Stimulated activated naive CD4-positive, alpha-beta T cell (primary cell): ENCODE measurements around the gene SLFN12L.
"Not testable (repeated sequence)": the region's sequence is repeated elsewhere in the genome, so short reads cannot be mapped to it uniquely, and the experiment has no call there.

Experiments
- DNase-seq, 6 experiments: peaks; one replicate each; lab custom pipeline; 2025; lab: John Stamatoyannopoulos, UW

SLFN12L gene

GRCh38 chr17:35496451-35497290 lies 40.8 kb downstream of the SLFN12L start:
- peak in 1 of 6 experiments; percentile 9 for DNase-seq

GRCh38 chr17:35493040-35493439 lies 44.4 kb downstream of the SLFN12L start:
- no peak for DNase-seq

- no peak for DNase-seq
Observed at GRCh38 chr17:35491417-35491816, 46.1 kb downstream of the SLFN12L start.

GRCh38 chr17:35489944-35490343 lies 47.5 kb downstream of the SLFN12L start:
- DNase-seq = no peak

- no peak for DNase-seq
Observed at GRCh38 chr17:35488991-35489390, 48.5 kb downstream of the SLFN12L start.

- peak; percentile 46 to 75 (median 61) for DNase-seq
Observed at GRCh38 chr17:35486920-35487732, 50.4 kb downstream of the SLFN12L start.

GRCh38 chr17:35479271-35479670 lies 58.2 kb downstream of the SLFN12L start:
- DNase-seq = no peak

- no peak for DNase-seq
Observed at GRCh38 chr17:35477248-35477647, 60.2 kb downstream of the SLFN12L start.

- DNase-seq = no peak
Observed at GRCh38 chr17:35476283-35476820, 61.1 kb downstream of the SLFN12L start.

- no peak for DNase-seq
Observed at GRCh38 chr17:35468475-35468874, 69.0 kb downstream of the SLFN12L start.

GRCh38 chr17:35467824-35468223 lies 69.7 kb downstream of the SLFN12L start:
- DNase-seq = peak in 2 of 6 experiments; percentile 10 to 14

- DNase-seq = peak; percentile 15 to 67 (median 48)
Observed at GRCh38 chr17:35460354-35460851, 77.1 kb downstream of the SLFN12L start.

GRCh38 chr17:35454035-35454434 lies 83.4 kb downstream of the SLFN12L start:
- not testable (repeated sequence) for DNase-seq

GRCh38 chr17:35453171-35453570 lies 84.3 kb downstream of the SLFN12L start:
- DNase-seq = no peak

- DNase-seq = no peak
Observed at GRCh38 chr17:35449371-35449931, 88.0 kb downstream of the SLFN12L start.

- no peak for DNase-seq
Observed at GRCh38 chr17:35448899-35449227, 88.6 kb downstream of the SLFN12L start.

GRCh38 chr17:35448214-35448898 lies 89.1 kb downstream of the SLFN12L start, which contains the start of gene SLFN13:
TSS of gene SLFN13 (minus strand) at chr17:35448766. CDS start at chr17:35445680, 3,086 bp downstream.
- peak; percentile 66 to 75 (median 68) for DNase-seq

GRCh38 chr17:35447499-35447898 lies 90.0 kb downstream of the SLFN12L start:
- no peak for DNase-seq

GRCh38 chr17:35438433-35438832 lies 99.0 kb downstream of the SLFN12L start:
- DNase-seq = no peak

- DNase-seq = peak in 3 of 6 experiments; percentile 4 to 13 (median 6)
Observed at GRCh38 chr17:35433075-35433894, 104.2 kb downstream of the SLFN12L start.
